Upper lobe of left lung (tissue), 6 donors: ENCODE results near the gene IVD. TPM values are rescaled to one million over a fixed set of nuclear protein-coding genes. Genes with fewer than 3 reads are reported as not detected.
A peak's percentile ranks its signal among the peaks of the same experiment; 100 is the strongest.

ENCODE experiments used
- ATAC-seq, 2 donors: fragments of 200-7000 bp; cut with Tn5 transposase; one replicate each; pipeline ENCODE4 v1.9.1; 2022; ENCODE audit warnings: mild to moderate bottlenecking in 2 of 2, moderate library complexity in 2 of 2; ENCODE audit not compliant: low FRiP score in 2 of 2
- DNase-seq, 2 donors: peaks; one replicate each; pipeline ENCODE4 v3.0.0-alpha.2; 2019 to 2020
- H3K27ac ChIP-seq, 4 donors: fragments of 200-600 bp; sonication (generic); one replicate each; pipeline ENCODE4 v1.5.1; 2016 to 2019
- H3K27me3 ChIP-seq, 4 donors: fragments of 200-600 bp; sonication (generic); one replicate each; pipeline ENCODE4 v1.5.1; 2017 to 2019
- H3K36me3 ChIP-seq, 4 donors: fragments of 200-600 bp; sonication (generic); one replicate each; pipeline ENCODE4 v1.5.1; 2016 to 2019
- H3K4me1 ChIP-seq, 4 donors: fragments of 200-600 bp; sonication (generic); one replicate each; pipeline ENCODE4 v1.5.1; 2018 to 2019
- H3K4me3 ChIP-seq, 4 donors: fragments of 200-600 bp; sonication (generic); one replicate each; pipeline ENCODE4 v1.5.1; 2017 to 2019; ENCODE audit warnings: mild to moderate bottlenecking in 2 of 4, moderate library complexity in 1 of 4
- H3K9me3 ChIP-seq, 4 donors: fragments of 200-600 bp; sonication (generic); one replicate each; pipeline ENCODE4 v1.5.1; 2018 to 2019
- EP300 ChIP-seq, 4 donors: sonication (generic); formaldehyde crosslinking; IDR thresholded peaks; one replicate each; pipeline ENCODE4 v1.5.1; 2017; ENCODE audit warnings: antibody characterized with exemption in 4 of 4, control low read depth in 2 of 4
- POLR2A ChIP-seq, 4 donors: fragments of 450-650 bp; IDR thresholded peaks; one replicate each; pipeline ENCODE4 v1.5.1; 2016 to 2017; ENCODE audit warnings: antibody characterized with exemption in 4 of 4, mild to moderate bottlenecking in 2 of 4
- POLR2AphosphoS5 ChIP-seq, 2 donors: sonication (generic); formaldehyde crosslinking; IDR thresholded peaks; one replicate each; pipeline ENCODE4 v1.5.1; 2017; ENCODE audit warnings: antibody characterized with exemption in 2 of 2
- WGBS, 2 donors: methylation state at CpG; one replicate each; pipeline ENCODE4 v1.1.5; 2017 to 2018; 5-methylcytosine and 5-hydroxymethylcytosine counted together
- total RNA-seq, 6 donors: library from RNA; depleted of rRNA in 4 of 6; stranded (reverse); fragments of >200 nt in 4 of 6; gene quantifications; one replicate each; pipeline versions ENCODE4 v1.1.0 to v1.2.1, GENCODE V29; 2016 to 2021
- TF ChIP-seq, protein P1 (sequence below), 6 experiments: fragments of 450-650 bp in 4 of 6; fragments of 200-600 bp in 2 of 6; sonication (generic) in 2 of 6; IDR thresholded peaks; one replicate each; pipeline ENCODE4 v1.5.1; 2016 to 2019; ENCODE audit warnings: antibody characterized with exemption in 6 of 6
- donor health status: DM: no; HTN: no; CAD: no; lungs with moderate emphysema.
- donor health status: DM: no; HTN: yes; CAD: no; lungs with severe emphysema.

IVD gene
- total RNA-seq, 6 donors from 2014 or later, result 68.1 to 112 (median 94.5) TPM

DNA sequence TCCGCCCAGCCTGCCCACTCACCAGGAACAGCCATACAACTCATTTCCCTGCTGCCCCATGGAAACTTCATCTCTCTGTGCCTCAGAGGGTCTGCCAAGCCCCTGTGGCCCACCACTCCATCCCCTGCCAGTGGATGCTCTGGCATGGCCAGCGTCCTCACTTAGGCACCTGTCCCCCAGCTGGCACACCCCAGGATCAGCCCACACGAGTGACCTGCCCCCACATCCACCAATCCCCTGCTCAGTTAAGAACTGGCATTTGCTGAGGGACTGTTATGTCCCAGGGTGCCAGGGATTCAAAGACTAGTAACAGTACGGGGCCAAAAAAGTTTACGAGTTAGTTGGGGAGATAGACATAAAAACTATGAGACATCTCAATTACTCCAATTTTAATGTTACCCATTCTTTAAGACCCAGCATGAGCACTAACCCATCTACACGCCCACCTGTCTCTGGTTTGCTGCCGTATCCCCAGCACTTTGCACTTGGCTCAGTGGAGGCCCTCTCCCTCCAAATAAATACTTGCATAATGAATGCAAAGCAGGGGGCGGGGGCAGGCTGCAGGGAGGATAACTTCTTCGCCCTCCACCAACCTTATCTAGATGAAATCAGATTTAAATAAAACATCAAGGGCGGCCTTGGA lies 23.6 kb downstream of the IVD start:
- no peak for DNase-seq
- Histone ChIP-seq H3K9me3 (no peaks in the 10 kb centered on the region), H3K4me3 (no peak overlapping the region), H3K27me3 (no peaks in the 10 kb centered on the region), H3K27ac (no peak overlapping the region), H3K36me3 (peaks cover 0 to 6% (median 0%) of the 10 kb centered on the region in 4 donors), H3K4me1 (no peaks in the 10 kb centered on the region)
- WGBS, 2 donors, result 85 to 92% methylated on average over 10 of the region's 10 CpGs
- ATAC-seq, result no peak
- TF ChIP-seq, protein P1, sequence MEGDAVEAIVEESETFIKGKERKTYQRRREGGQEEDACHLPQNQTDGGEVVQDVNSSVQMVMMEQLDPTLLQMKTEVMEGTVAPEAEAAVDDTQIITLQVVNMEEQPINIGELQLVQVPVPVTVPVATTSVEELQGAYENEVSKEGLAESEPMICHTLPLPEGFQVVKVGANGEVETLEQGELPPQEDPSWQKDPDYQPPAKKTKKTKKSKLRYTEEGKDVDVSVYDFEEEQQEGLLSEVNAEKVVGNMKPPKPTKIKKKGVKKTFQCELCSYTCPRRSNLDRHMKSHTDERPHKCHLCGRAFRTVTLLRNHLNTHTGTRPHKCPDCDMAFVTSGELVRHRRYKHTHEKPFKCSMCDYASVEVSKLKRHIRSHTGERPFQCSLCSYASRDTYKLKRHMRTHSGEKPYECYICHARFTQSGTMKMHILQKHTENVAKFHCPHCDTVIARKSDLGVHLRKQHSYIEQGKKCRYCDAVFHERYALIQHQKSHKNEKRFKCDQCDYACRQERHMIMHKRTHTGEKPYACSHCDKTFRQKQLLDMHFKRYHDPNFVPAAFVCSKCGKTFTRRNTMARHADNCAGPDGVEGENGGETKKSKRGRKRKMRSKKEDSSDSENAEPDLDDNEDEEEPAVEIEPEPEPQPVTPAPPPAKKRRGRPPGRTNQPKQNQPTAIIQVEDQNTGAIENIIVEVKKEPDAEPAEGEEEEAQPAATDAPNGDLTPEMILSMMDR (IDR thresholded peaks at IDR 0.05), result no peak
- no peak for TF ChIP-seq POLR2AphosphoS5 (IDR thresholded peaks at IDR 0.05)

DNA sequence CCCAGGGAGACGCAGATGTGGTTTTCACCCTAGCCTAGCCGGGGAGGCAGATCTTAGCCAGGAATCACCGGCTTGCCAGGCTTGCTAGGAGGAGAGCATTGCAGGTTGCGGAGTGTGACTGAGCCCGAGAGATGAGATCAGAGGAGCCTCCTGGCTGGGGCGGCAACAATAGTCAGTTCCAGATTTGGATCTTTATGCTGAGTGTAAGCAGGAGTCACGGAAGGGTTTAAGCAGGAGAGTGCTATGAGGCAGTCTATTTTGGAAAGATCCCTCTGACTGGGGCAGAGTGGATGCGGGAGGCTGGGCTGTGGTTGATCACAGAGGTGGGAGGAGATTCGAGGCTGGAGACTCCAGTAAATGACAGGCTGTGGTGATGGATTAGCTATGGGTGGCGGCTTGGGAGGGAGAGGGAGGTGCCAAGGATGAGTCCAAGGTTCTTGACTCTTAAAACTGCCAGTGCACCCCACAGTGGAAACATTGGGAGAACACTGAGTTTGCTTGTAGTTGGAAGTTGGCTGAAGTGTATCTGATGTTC lies 24.7 kb downstream of the IVD start:
- peak; percentile 6 to 63 for ATAC-seq
- WGBS, 2 donors, result 74 to 86% methylated on average over 10 of the region's 10 CpGs
- Histone ChIP-seq H3K4me3 (no peak overlapping the region), H3K9me3 (no peaks in the 10 kb centered on the region), H3K36me3 (peaks cover 0 to 6% (median 0%) of the 10 kb centered on the region in 4 donors), H3K27ac (no peak overlapping the region), H3K27me3 (peaks cover 0 to 5% (median 0%) of the 10 kb centered on the region in 4 donors), H3K4me1 (peaks cover 0 to 2% (median under 1%) of the 10 kb centered on the region in 4 donors)
- TF ChIP-seq, protein P1 (IDR thresholded peaks at IDR 0.05), result no peak
- TF ChIP-seq POLR2AphosphoS5 (IDR thresholded peaks at IDR 0.05) (no peak), POLR2A (IDR thresholded peaks at IDR 0.05) (no peak), EP300 (IDR thresholded peaks at IDR 0.05) (no peak)
- DNase-seq, result no peak

DNA sequence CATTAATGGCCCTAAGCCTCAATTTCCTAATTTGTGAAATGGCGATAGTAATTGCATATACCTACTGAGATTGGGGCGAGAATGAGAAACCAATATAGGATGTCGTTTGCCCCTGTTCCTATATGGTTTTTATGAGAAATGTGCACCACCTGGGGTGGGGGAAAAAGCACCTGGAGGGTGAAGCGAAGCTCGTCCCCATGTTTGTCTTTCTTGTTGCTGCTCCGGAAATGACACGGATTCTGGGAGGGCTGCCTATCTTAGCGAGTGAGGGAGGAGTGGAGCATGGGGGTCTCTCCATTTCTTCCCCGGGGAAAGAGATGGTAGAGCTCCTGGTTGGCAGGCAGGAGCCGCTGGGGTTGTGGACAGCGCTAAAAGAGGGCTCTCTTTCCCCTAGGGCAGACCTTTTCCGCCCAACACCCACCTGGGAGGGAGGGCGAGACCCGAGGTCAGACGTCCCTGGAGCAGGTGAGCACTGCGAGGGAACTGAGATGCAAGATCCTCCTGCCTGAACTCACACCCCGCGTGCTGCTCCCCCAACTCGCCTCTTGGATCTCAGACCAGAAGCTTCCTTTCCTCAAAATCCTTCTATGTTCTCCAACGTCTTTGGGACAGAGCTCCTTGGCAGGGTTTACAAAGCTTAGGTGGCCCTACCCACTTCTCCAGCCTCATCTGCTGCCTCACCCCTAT lies 29.6 kb downstream of the IVD start:
- H3K4me3 ChIP-seq, result no peak overlapping the region
- WGBS, 2 donors, result 51 to 58% methylated on average over 20 of the region's 20 CpGs
- no peaks in the 10 kb centered on the region for H3K9me3 ChIP-seq
- H3K36me3 ChIP-seq, result no peaks in the 10 kb centered on the region
- H3K27me3 ChIP-seq, result peaks cover 0 to 34% (median 14%) of the 10 kb centered on the region in 4 donors
- no peak for ATAC-seq
- no peak overlapping the region for H3K27ac ChIP-seq
- DNase-seq, result no peak
- peaks cover 28 to 35% (median 29%) of the 10 kb centered on the region in 4 donors for H3K4me1 ChIP-seq
- TF ChIP-seq POLR2A (IDR thresholded peaks at IDR 0.05) (no peak), POLR2AphosphoS5 (IDR thresholded peaks at IDR 0.05) (no peak), EP300 (IDR thresholded peaks at IDR 0.05) (no peak)
- TF ChIP-seq, protein P1 (IDR thresholded peaks at IDR 0.05), result no peak

DNA sequence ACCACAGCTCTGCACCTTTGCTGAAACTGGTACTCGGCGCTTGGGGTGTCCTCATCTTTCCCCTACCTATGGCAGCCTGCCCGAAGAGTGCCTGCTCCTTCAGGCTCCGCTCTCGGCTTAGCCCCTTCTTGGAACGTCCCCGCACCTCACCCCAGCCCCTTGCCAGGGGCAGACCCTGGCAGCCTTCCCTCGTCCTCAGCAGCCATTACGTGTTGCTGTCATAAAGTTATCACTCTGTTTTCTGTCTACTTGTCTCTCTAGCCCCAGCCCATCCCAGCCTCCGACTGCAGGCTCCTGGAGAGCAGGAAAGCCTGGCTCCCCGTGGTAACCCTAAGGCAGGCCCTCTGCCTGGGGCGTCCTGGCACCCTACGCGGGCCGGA lies 30.1 kb downstream of the IVD start:
- whole genome bisulfite sequencing, 2 donors, result 8 to 9% methylated on average over 13 to 14 of the region's 15 CpGs
- Histone ChIP-seq H3K27me3 (peaks cover 0 to 34% (median 14%) of the 10 kb centered on the region in 4 donors), H3K4me1 (peaks cover 30 to 39% (median 32%) of the 10 kb centered on the region in 4 donors), H3K4me3 (peak overlapping the region in 3 of 4 donors; percentile 27 to 45 (median 40)), H3K36me3 (no peaks in the 10 kb centered on the region), H3K9me3 (no peaks in the 10 kb centered on the region), H3K27ac (no peak overlapping the region)
- TF ChIP-seq POLR2A (IDR thresholded peaks at IDR 0.05) (no peak), EP300 (IDR thresholded peaks at IDR 0.05) (no peak), POLR2AphosphoS5 (IDR thresholded peaks at IDR 0.05) (no peak)
- TF ChIP-seq, protein P1 (IDR thresholded peaks at IDR 0.05), result no peak
- ATAC-seq (no peak), DNase-seq (no peak)
